Astrocyte (in vitro differentiated cells and primary cell): ENCODE measurements around the gene FRMD4B.

Source experiments
- CTCF ChIP-seq: IDR thresholded peaks from 2 replicates; pipeline ENCODE4 v1.5.1; 2011; ENCODE audit warnings: low read depth, mild to moderate bottlenecking, inconsistent platforms, low read length, moderate library complexity; ENCODE audit not compliant: insufficient read depth
- EZH2 ChIP-seq: IDR thresholded peaks from 2 replicates; pipeline ENCODE4 v1.6.1; 2012; ENCODE audit warnings: mild to moderate bottlenecking, low read length, inconsistent platforms; ENCODE audit not compliant: insufficient read depth

DNA sequence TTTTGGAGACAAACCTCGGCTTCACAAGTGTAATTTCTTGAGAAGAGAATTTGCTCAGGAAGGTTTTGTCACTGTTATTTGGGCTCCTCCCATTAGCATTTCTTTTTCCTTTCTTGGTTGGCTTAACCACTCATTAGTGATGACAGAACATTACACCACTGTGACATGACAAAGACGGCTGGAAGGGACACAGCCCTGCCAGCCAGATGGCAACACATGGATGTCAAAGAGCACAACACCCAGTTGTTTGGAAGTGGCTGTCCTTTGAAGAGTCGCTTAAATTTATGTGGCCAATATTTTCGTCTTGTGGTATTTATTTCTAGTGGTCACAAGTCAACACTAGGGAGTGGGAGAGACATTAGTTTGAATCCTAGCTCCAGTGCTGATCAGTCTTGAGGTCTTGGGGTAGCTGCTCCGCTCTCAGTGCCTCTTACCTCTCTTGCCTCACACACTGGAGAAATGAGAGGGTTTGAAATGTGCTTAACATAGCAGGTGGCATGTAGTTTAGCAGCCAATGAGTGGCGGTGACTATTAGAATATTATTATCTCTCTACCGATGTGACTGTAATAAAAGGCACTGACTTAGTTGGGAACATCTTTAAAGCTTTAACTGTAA lies 92.8 kb downstream of the FRMD4B start:
- TF ChIP-seq CTCF (no peak), EZH2 (no peak)
